Stimulated activated CD4-positive, alpha-beta T cell treated with anti-CD3 and anti-CD28 coated beads, Interleukin-12 subunit alpha, Interleukin-12 subunit beta, amount 100 ng/mL, for 24 hours (primary cell): ENCODE data around the gene PHOSPHO1.

ENCODE experiments used
- DNase-seq, 2 experiments: peaks; one replicate each; pipeline ENCODE4 v3.0.0-alpha.2; 2020; ENCODE audit warnings: low read depth in 2 of 2

Gene PHOSPHO1

DNA sequence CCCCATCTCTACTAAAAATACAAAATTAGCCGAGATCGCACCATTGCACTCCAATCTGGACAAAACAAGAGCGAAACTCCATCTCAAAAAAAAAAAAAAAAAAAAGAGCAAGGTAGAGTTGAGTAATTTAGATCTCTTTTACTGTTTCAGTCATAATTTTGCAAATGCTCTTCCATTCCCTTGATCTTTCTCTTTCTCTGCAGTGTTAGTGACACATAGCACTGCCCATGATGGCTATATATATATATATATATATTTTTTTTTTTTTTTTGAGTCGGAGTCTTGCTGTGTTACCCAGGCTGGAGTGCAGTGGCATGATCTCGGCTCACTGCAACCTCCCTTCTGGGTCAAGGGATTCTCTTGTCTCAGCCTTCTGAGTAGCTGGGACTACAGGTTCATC, 12.2 kb upstream of the PHOSPHO1 start:
- DNase-seq: no peak

GRCh38 chr17:49241692-49242397, 11.3 kb upstream of the PHOSPHO1 start:
- DNase-seq: no peak

DNA sequence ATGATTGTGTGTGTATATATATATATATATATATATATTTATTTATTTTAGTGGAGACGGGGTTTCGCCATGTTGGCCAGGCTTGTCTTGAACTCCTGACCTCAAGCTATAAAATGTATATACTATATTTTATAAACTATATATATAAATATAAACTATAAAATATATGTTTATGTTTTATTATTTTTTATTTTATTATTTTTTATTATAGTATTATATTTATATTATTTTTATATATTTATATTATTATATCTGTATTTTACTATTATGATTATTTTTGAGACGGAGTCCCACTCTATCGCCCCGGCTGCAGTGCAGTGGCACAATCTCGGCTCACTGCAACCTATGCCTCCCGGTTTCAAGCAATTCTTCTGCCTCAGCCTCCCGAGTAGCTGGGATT, 10.5 kb upstream of the PHOSPHO1 start:
- no peak for DNase-seq

DNA sequence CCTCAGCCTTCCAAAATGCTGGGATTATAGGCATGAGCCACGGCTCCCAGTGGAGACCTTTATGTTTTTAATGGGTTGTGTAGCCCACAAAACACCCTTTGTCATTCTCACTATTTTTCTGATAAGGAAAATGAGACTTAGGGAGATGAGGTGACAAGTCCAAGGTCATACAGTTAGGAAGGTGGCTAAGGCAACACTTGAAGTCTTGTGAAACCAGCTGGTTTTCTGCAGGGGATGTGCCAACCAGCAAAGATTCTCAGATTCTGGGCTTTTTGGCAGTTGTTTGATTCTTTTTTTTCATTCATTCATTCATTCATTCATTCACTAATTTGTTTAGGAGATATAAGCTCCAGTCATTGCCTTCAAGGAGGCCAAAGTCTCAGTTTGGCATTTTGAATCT, 10.0 kb upstream of the PHOSPHO1 start:
- DNase-seq: no peak

- no peak for DNase-seq
Measured at GRCh38 chr17:49239963-49240362, 9.4 kb upstream of the PHOSPHO1 start.

GRCh38 chr17:49235896-49236295, 5.3 kb upstream of the PHOSPHO1 start:
- no peak for DNase-seq

DNA sequence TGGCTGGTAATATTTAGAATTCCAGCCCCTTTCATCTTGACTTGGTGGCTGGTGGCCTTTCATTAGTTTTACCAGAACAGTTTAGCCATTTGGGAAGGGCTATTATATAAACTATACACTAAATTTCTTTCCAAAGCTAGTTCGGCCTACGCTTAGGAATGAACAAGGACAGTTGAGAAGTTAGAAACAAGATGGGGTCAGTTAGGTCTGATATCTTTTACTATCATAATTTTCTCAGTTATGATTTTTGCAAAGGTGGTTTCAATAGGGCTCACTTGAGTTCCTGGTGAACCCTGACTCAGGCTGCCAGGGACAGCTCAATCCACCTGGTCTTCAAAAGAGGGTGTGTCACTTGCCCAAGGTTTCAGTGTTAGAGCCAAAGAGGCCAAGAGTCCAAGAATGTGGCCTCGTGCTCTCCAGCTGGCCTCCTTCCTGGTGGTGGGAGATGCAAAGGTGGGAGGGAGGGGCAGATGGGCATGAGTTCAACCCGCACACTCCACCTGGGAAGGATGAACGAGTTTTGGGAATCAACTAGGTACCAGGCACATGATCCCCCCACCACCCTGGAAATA, 4.0 kb upstream of the PHOSPHO1 start:
- no peak for DNase-seq

GRCh38 chr17:49231563-49231894, 942 bp upstream of the PHOSPHO1 start:
- no peak for DNase-seq

DNA sequence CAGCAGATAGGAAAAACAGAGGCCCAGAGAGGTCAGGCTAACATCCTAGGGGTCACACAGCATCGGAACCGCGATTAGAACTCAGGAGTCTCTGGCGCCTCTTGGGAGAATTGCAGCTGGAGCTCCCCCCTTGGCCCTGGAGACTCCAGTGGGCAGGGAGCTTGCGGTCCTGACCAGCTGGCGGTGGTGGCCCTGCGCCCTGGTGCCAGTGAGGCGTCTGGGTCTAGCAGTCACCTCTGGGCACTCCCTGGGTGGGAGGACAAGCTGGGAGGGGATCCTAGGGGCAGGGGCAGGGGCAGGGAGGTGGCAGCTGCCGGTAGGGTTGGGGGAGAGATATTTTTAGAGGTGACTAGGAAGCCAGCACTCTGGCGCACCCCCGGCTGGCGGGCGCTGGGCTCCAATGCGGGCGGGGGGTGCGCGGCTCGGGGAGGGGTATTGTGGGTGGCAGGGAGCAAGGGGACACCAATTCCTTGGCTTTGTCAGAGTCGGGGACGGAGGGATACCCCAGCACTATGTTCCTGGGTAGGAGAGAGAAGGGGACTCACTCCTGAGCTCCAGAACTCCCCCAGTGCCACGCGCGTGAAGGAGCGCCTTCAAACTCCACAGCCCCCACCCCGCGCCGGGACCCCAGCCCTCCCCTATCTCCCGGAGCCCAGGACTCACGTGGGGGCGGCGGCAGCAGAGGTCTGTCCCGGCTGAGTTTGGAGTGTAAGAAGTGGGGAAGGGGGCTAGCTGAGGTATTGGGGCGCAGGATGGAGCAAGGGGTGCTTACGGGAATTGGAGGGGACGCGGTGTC, 584 bp downstream of the PHOSPHO1 start:
- no peak for DNase-seq

GRCh38 chr17:49229076-49229804, 1.3 kb downstream of the PHOSPHO1 start:
- no peak for DNase-seq

DNA sequence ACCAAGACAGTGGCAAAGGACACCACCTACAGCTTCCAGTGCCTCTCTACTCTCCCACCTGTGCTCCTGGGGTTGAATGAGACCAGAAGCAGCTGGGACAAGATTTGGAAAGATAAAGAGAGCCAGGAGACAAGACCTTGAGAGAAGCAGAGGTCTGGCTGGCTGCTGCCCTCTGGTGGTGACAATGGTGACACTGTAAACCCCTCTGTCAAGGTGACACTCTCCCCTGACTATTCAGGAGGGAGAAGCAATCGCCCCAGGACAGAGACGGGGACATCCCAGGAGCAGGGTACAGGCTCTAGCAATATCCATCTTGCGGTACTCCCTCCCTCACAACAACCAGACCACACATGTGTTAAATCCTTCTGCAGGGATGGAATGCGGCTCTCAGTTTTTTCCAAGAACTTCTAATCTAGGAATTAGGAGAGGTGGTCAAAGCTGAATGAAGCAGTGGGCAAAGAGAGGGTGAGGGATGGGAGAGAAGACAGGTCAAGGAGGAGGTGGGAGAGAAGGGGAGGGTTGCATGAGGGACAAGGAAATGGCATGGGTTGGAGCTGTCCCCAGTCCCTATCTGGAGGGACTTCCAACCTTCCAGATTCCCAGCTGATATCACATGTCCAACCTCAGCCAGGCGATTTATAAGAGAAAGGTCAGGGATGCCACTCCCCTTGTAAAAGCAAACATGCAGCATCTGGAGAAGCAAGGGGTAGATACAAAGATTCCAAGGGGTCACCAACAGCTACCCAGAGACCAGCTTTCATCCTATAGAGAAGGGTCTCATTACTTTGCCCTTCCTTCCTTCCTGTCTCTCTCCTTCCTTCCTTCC, 2.9 kb downstream of the PHOSPHO1 start:
- peak; percentile 46 to 80 for DNase-seq

GRCh38 chr17:49226771-49227435, 3.7 kb downstream of the PHOSPHO1 start:
- no peak for DNase-seq

DNA sequence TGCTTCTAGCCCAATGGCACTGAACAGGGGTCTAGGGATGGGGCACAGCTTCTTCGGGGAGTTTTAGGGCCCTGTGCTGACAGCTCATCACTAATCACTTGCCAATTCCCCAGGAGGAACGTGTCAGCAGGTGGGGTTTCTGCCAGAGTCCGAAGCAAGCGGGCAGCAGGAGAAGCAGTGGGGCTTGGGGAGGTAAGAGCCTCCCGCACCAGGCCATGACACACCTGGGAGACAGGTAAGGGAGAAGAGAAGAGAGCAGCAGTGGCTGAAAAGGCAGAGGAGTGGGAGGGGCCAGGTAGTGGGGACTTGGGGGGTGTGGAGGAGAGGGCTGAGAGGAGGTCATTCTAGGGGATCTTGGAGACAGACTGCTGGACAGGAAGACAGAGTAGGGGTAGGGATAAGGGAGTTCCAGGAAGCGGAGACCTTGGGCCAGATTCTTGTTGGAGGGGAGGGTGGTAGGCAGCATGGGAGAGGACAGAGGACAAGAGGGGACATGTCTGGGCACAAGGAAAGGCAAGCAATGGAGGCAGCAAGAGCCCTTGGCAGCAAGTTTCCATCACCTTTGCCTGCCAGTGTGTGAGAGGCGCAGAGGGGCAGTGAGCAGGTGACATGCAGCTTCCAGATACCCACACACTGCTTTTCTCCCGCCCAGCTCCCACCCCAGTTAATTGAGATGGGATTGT, 4.9 kb downstream of the PHOSPHO1 start:
- no peak for DNase-seq

- DNase-seq: no peak
Measured at GRCh38 chr17:49224997-49225337, 5.6 kb downstream of the PHOSPHO1 start.

GRCh38 chr17:49224198-49224996, 6.2 kb downstream of the PHOSPHO1 start:
- DNase-seq: peak in 1 of 2 experiments; percentile 14

DNA sequence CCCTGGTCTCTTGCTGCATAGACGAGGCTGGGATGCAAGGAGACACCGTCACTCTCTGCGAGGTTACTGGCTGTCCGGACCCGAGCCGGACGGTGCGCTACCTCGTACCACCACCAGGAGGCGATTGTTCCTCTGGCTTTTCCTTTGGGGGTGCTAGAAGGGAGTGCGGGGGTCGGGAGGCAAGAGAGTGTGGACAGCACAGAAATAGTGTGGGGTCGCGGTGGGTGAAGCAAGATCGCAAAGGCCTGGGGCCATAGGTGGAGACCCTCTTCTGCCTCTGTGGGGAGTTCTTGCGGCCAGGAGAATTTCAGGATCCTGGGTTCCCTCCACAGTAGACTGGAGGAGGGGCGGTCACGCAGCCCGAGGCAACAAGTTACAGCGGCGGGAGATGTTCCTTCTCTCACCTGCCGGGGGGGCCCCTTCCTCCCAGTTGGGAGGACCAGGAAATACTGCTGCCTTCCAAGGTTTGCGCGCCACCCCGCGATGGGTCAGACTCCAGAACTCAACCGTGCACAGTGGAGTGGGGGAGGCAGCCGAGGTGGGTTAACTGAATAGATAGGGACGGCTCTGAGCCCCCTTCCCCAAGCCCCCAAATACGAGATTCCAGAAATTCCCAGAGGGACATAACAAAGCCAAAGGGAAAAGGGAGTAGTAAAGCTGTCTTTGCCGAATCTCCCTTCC, 6.9 kb downstream of the PHOSPHO1 start:
- peak; percentile 51 to 74 for DNase-seq

- DNase-seq: no peak
Measured at GRCh38 chr17:49223168-49223516, 7.4 kb downstream of the PHOSPHO1 start.

GRCh38 chr17:49219987-49220386, 10.6 kb downstream of the PHOSPHO1 start:
- no peak for DNase-seq
